Gastroesophageal sphincter (tissue), 4 donors: ENCODE data around the gene ANKRD50. TPM values are rescaled to one million over a fixed set of nuclear protein-coding genes. Genes with fewer than 3 reads are reported as not detected.

Experiments
- ATAC-seq: fragments of 150-250 bp; one replicate; pipeline ENCODE4 v1.9.1; 2016; ENCODE audit warnings: mild to moderate bottlenecking, moderate library complexity
- H3K27ac ChIP-seq, 4 donors: fragments of 200-600 bp; sonication (generic) in 3 of 4; 1 replicate in 3 of 4; 2 replicates in 1 of 4; pipeline ENCODE4 v1.5.1; 2016 to 2019
- H3K27me3 ChIP-seq: fragments of 200-600 bp; sonication (generic); one replicate; pipeline ENCODE4 v1.5.1; 2019
- H3K36me3 ChIP-seq, 2 donors: fragments of 200-600 bp; sonication (generic); one replicate each; pipeline ENCODE4 v1.5.1; 2019; ENCODE audit warnings: control low read depth in 1 of 2
- H3K4me1 ChIP-seq, 3 donors: fragments of 200-600 bp; sonication (generic); 1 replicate in 2 of 3; 2 replicates in 1 of 3; pipeline ENCODE4 v1.5.1; 2016 to 2019; ENCODE audit warnings: control low read depth in 2 of 3
- H3K4me3 ChIP-seq, 2 donors: fragments of 200-600 bp; sonication (generic); one replicate each; pipeline ENCODE4 v1.5.1; 2019; ENCODE audit warnings: mild to moderate bottlenecking in 1 of 2, moderate library complexity in 1 of 2
- H3K9me3 ChIP-seq, 3 donors: fragments of 200-600 bp; sonication (generic); one replicate each; pipeline ENCODE4 v1.5.1; 2017 to 2019; ENCODE audit warnings: control low read depth in 2 of 3
- CTCF ChIP-seq, 4 experiments: fragments of 200-600 bp in 2 of 4; fragments of 450-650 bp in 2 of 4; sonication (generic) in 1 of 4; IDR thresholded peaks; one replicate each; pipeline ENCODE4 v1.5.1; 2017 to 2019; ENCODE audit warnings: antibody characterized with exemption in 4 of 4, mild to moderate bottlenecking in 2 of 4, moderate library complexity in 2 of 4
- EP300 ChIP-seq: sonication (generic); formaldehyde crosslinking; IDR thresholded peaks from one replicate; pipeline ENCODE4 v1.6.1; 2017; ENCODE audit warnings: antibody characterized with exemption, mild to moderate bottlenecking
- POLR2A ChIP-seq, 2 donors: fragments of 450-650 bp; IDR thresholded peaks; one replicate each; pipeline ENCODE4 v1.6.1; 2017; ENCODE audit warnings: antibody characterized with exemption in 2 of 2, mild to moderate bottlenecking in 2 of 2, moderate library complexity in 1 of 2
- POLR2AphosphoS5 ChIP-seq: sonication (generic); formaldehyde crosslinking; IDR thresholded peaks from one replicate; pipeline ENCODE4 v1.6.1; 2017; ENCODE audit warnings: antibody characterized with exemption
- WGBS, 2 donors: methylation state at CpG; one replicate each; pipeline ENCODE4 v1.1.5; 2018; ENCODE audit warnings: low coverage in 1 of 2; 5-methylcytosine and 5-hydroxymethylcytosine counted together
- total RNA-seq, 4 donors: library from RNA; depleted of rRNA; stranded (reverse); fragments of >200 nt; gene quantifications; one replicate each; pipeline ENCODE4 v1.1.0, GENCODE V29; 2016

Gene ANKRD50
- total RNA-seq, 4 donors from 2014 or later, result 15.5 to 28.3 (median 24.7) TPM

- TF ChIP-seq EP300, result no peak
- no peak for TF ChIP-seq CTCF (IDR thresholded peaks at IDR 0.05)
- TF ChIP-seq POLR2AphosphoS5, result no peak
- TF ChIP-seq POLR2A (IDR thresholded peaks at IDR 0.05), result no peak
- ATAC-seq, result no peak
- no peak overlapping the region for H3K27ac ChIP-seq
- H3K4me3 ChIP-seq, result no peak overlapping the region
- no peaks in the 10 kb centered on the region for H3K27me3 ChIP-seq
- no peaks in the 10 kb centered on the region for H3K9me3 ChIP-seq
- H3K4me1 ChIP-seq, result no peaks in the 10 kb centered on the region
- H3K36me3 ChIP-seq, result no peaks in the 10 kb centered on the region
Observed at GRCh38 chr4:124685851-124686250, 26.7 kb downstream of the ANKRD50 start.

- H3K27me3 ChIP-seq, result no peaks in the 10 kb centered on the region
- no peaks in the 10 kb centered on the region for H3K36me3 ChIP-seq
- H3K27ac ChIP-seq, result no peak overlapping the region
- TF ChIP-seq CTCF (IDR thresholded peaks at IDR 0.05) (no peak), EP300 (no peak), POLR2AphosphoS5 (no peak), POLR2A (IDR thresholded peaks at IDR 0.05) (no peak)
- 81 to 92% methylated on average over 3 of the region's 3 CpGs for WGBS, 2 donors
- H3K9me3 ChIP-seq, result no peaks in the 10 kb centered on the region
- H3K4me3 ChIP-seq, result no peak overlapping the region
- H3K4me1 ChIP-seq, result no peaks in the 10 kb centered on the region
- ATAC-seq, result no peak
Observed at GRCh38 chr4:124684301-124684700, 28.2 kb downstream of the ANKRD50 start.

- H3K27me3 ChIP-seq, result no peaks in the 10 kb centered on the region
- WGBS, 2 donors, result 100% methylated on average over 2 of the region's 2 CpGs
Observed at GRCh38 chr4:124682384-124682783, 30.1 kb downstream of the ANKRD50 start.

GRCh38 chr4:124666496-124666895, 46.0 kb downstream of the ANKRD50 start:
- ATAC-seq, result no peak
- Histone ChIP-seq H3K27ac (no peak overlapping the region), H3K27me3 (no peaks in the 10 kb centered on the region), H3K9me3 (no peaks in the 10 kb centered on the region), H3K4me1 (no peaks in the 10 kb centered on the region), H3K4me3 (no peak overlapping the region), H3K36me3 (peaks cover 2 to 30% of the 10 kb centered on the region in 2 donors)
- TF ChIP-seq POLR2AphosphoS5 (no peak), CTCF (IDR thresholded peaks at IDR 0.05) (no peak)
- WGBS, 2 donors, result 97 to 100% methylated on average over 1 to 2 of the region's 2 CpGs

More at GRCh38 chr4:124682384-124682783, 30.1 kb downstream of the ANKRD50 start:
- no peak for ATAC-seq
- Histone ChIP-seq H3K27ac (no peak overlapping the region), H3K4me3 (no peak overlapping the region), H3K9me3 (no peaks in the 10 kb centered on the region), H3K4me1 (no peaks in the 10 kb centered on the region), H3K36me3 (peaks cover 0 to 5% of the 10 kb centered on the region in 2 donors)
- no peak for TF ChIP-seq POLR2A (IDR thresholded peaks at IDR 0.05)
- no peak for TF ChIP-seq CTCF (IDR thresholded peaks at IDR 0.05)
- TF ChIP-seq EP300, result no peak
- TF ChIP-seq POLR2AphosphoS5, result no peak

- WGBS, 2 donors, result 88% methylated on average over 1 of the region's 1 CpG; no CpG with 5 or more reads in 1 of the 2 donors
- no peaks in the 10 kb centered on the region for H3K9me3 ChIP-seq
- no peaks in the 10 kb centered on the region for H3K36me3 ChIP-seq
- no peak overlapping the region for H3K4me3 ChIP-seq
- TF ChIP-seq POLR2A (IDR thresholded peaks at IDR 0.05) (no peak), EP300 (no peak), POLR2AphosphoS5 (no peak), CTCF (IDR thresholded peaks at IDR 0.05) (no peak)
- H3K4me1 ChIP-seq, result no peaks in the 10 kb centered on the region
- H3K27me3 ChIP-seq, result no peaks in the 10 kb centered on the region
- ATAC-seq, result no peak
- no peak overlapping the region for H3K27ac ChIP-seq
Observed at GRCh38 chr4:124658795-124659194, 53.7 kb downstream of the ANKRD50 start.
